ENCODE measurements around the gene AKR1B1.

- TF ChIP-seq CTCF (IDR thresholded peaks at IDR 0.05) (no peak), POLR2A (IDR thresholded peaks at IDR 0.05) (no peak)
These were observed 17.6 kb downstream of the AKR1B1 start for GRCh38 chr7:134441264-134441663.
